ENCODE results near the gene EI24. TPM values are rescaled to one million over a fixed set of nuclear protein-coding genes. Genes with fewer than 3 reads are reported as not detected.

Gene EI24
- total and polyA plus RNA-seq, 9 of the 15 experiments (the other 6 are each of a cell fraction or from before 2014, with no cell fraction given), result 50.4 to 260 (median 168) TPM

DNA sequence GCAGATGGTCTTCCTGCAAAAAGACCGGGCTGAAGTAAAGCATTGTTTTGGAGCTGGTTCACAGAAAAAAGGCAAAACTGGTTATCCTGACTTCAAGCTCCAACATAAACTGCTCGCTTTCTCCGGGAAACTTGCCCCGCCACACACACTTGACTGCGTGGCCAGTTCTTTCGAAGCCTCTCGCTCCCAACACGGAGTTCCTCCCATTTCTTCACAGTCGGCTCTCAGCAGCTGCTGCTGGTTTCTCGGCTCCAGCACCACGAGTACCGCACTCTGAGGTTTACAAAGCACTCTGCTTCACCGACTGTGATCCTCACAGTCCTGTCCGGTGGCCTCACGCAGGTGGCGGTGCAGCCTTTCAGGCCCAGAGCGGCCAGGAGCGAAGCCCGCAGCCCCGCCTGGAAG lies 56.0 kb downstream of the EI24 start (continued):
- TF ChIP-seq PML (IDR thresholded peaks at IDR 0.05; ENCODE audit: low read length), result no peak
- TF ChIP-seq RBM22 (IDR thresholded peaks at IDR 0.05; ENCODE audit: low read depth, low read length, poor library complexity, severe bottlenecking), result peak; percentile 89
- 0 out of 2 replicates have a peak, but pooled peaks have one; percentile 52 for TF ChIP-seq ZNF395 (CRISPR knock-in tag; IDR thresholded peaks at IDR 0.05)

DNA sequence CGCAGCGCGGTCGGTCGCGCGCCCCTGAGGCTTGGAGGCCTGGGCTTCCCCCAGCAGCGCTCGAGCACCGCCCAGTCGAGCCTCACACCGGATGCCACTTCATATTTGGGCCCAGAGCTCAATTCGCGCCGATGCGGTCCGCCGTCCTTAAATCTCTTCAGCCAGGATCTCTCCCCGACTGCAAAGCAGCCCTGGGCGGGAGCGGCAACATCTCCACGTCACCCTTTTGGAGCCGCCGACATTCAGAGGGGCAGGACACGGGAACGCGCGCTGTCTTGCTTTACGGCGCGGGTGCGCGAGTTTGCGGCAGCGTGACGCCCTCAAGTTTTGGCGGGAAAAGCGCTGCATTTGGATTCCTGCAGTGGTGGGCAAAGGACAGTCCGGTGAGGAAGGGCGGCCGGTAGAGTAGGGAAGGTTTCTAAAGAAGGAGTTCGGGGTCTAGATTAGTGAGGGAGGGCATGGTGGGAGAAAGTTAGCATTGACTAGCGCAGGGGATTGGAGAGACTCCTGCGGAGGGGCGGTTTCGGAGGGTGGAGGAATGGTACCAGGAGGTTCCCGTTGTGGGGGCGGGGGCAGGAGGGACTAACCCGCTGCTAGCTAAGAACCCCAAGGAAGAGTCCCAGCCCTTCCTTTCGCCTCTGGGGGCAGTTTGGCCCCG lies 56.5 kb downstream of the EI24 start:
- Histone ChIP-seq H3K27ac (ENCODE audit: extremely low read depth, low read depth, low read length) (peak overlapping the region; percentile 93), H3K4me1 (replicated peaks in 1 of 2; ENCODE audit: control insufficient read depth in 2 of 2, insufficient read depth in 2 of 2, low read length in 2 of 2) (peaks cover 9 to 10% of the 10 kb centered on the region in 2 experiments), H3K4me3 (peak overlapping the region; percentile 80), H3K9me3 (replicated peaks; ENCODE audit: control insufficient read depth, insufficient read depth, low read depth, low read length) (no peaks in the 10 kb centered on the region), H4K20me1 (replicated peaks; ENCODE audit: control insufficient read depth, insufficient read depth, low read length) (no peaks in the 10 kb centered on the region), H3K4me2 (ENCODE audit: insufficient read depth, low read length) (peak overlapping the region; percentile 98), H3K27me3 (ENCODE audit: control insufficient read depth in 2 of 2, insufficient read depth in 2 of 2, low read length in 2 of 2) (no peaks in the 10 kb centered on the region), H3K9me1 (ENCODE audit: control insufficient read depth, insufficient read depth, low read length) (no peaks in the 10 kb centered on the region), H3K9ac (ENCODE audit: insufficient read depth in 1 of 2, low read depth in 2 of 2, low read length in 2 of 2) (peak overlapping the region; percentile 93 to 96), H2AFZ (ENCODE audit: low read depth, low read length) (peak overlapping the region; percentile 94), H3K79me2 (ENCODE audit: control insufficient read depth, insufficient read depth, low read length) (peaks cover 50% of the 10 kb centered on the region), H3K36me3 (ENCODE audit: control insufficient read depth, insufficient read depth, low read length) (peaks cover 61% of the 10 kb centered on the region)
- intact Hi-C loops (cut with micrococcal nuclease), result loop anchor here (5.0 kb wide), 4 partner anchors 33 to 247 kb away; partner anchors contain the start of gene STT3A
- DNase-seq (ENCODE audit: extremely low read depth in 1 of 4, low spot score in 3 of 4), result peak; percentile 77 to 97 (median 82)
- in situ Hi-C loops (cut with MboI), result no loop called here
- no TSS peak for BruUV-seq (replicated peaks)
- peak; percentile 89 for ATAC-seq
- WGBS (ENCODE audit: insufficient coverage, low coverage, missing lambda C conversion rate), result under 1% methylated on average over 50 of the region's 51 CpGs
- ChIA-PET POLR2A (interaction anchor here (0.7 to 3.6 kb wide), 9 partner anchors 8 to 536 kb away, joined by 4 to 13 read pairs (median 6); partner anchors contain the start of genes EI24 and STT3A), CTCF (ENCODE audit: low intra/inter-chr PET ratio) (no interaction called here)
- FAIRE-seq, result peak; percentile 86
- TF ChIP-seq ZBTB9 (CRISPR knock-in tag; IDR thresholded peaks at IDR 0.05), result peak; percentile 84
- TF ChIP-seq ETV6 (IDR thresholded peaks at IDR 0.05; ENCODE audit: borderline replicate concordance in 1 of 2, low read depth in 2 of 2, low read length in 1 of 2), result no peak; a peak in 1 of 4 replicates
- no peak for TF ChIP-seq ETV6 (CRISPR knock-in tag; IDR thresholded peaks at IDR 0.05; ENCODE audit: borderline replicate concordance)
- TF ChIP-seq U2AF1 (optimal IDR thresholded peaks at IDR 0.05; ENCODE audit: low read depth, low read length), result no peak
- no peak for TF ChIP-seq RUNX1 (IDR thresholded peaks at IDR 0.05; ENCODE audit: low read depth)
- no peak; the same call in none of the 2 replicates for TF ChIP-seq SMARCA5 (IDR thresholded peaks at IDR 0.05)
- TF ChIP-seq BHLHE40 (IDR thresholded peaks at IDR 0.05; ENCODE audit: low read length), result no peak; the same call in 1 of the 2 replicates
- TF ChIP-seq TFAM (CRISPR knock-in tag; conservative IDR thresholded peaks at IDR 0.05), result no peak
- TF ChIP-seq ZNF785 (CRISPR knock-in tag; IDR thresholded peaks at IDR 0.05), result no peak
- peak; percentile 98 for TF ChIP-seq AFF4 (CRISPR knock-in tag; IDR thresholded peaks at IDR 0.05)
